CD14-positive monocyte (primary cell): ENCODE results near the gene MMAB. TPM values are rescaled to one million over a fixed set of nuclear protein-coding genes. Genes with fewer than 3 reads are reported as not detected.

Experiments used
- DNase-seq, 3 donors: peaks; one replicate each; pipeline ENCODE4 v3.0.0-alpha.2; 2011 to 2022
- H2AFZ ChIP-seq: 2 replicates; pipeline ENCODE4 v1.6.0; 2012; ENCODE audit warnings: mild to moderate bottlenecking, low read depth, low read length, inconsistent platforms; ENCODE audit not compliant: insufficient read depth, poor library complexity, severe bottlenecking
- H3K27ac ChIP-seq, 2 donors: 1 replicate in 1 of 2; 2 replicates in 1 of 2; pipeline ENCODE4 v1.5.1; 2012 to 2013; ENCODE audit warnings: low read length in 2 of 2, control low read depth in 1 of 2, inconsistent platforms in 1 of 2, low read depth in 1 of 2, mild to moderate bottlenecking in 1 of 2
- H3K27me3 ChIP-seq, 2 donors: one replicate each; pipeline versions ENCODE4 v1.6.0 to v1.6.1; 2011 to 2013; ENCODE audit warnings: low read length in 2 of 2; ENCODE audit not compliant: control insufficient read depth in 2 of 2, insufficient read depth in 2 of 2
- H3K36me3 ChIP-seq, 2 donors: replicated peaks in 1 of 2; 1 replicate in 1 of 2; 2 replicates in 1 of 2; pipeline versions ENCODE4 v1.5.1 to v1.6.1; 2012 to 2013; ENCODE audit warnings: low read length in 2 of 2, control low read depth in 1 of 2, inconsistent platforms in 1 of 2, mild to moderate bottlenecking in 1 of 2; ENCODE audit not compliant: insufficient read depth in 2 of 2, control insufficient read depth in 1 of 2
- H3K4me1 ChIP-seq, 2 donors: 1 replicate in 1 of 2; 2 replicates in 1 of 2; pipeline versions ENCODE4 v1.5.1 to v1.6.1; 2012 to 2013; ENCODE audit warnings: low read length in 2 of 2, control low read depth in 1 of 2, inconsistent platforms in 1 of 2, mild to moderate bottlenecking in 1 of 2, moderate library complexity in 1 of 2; ENCODE audit not compliant: insufficient read depth in 2 of 2, control insufficient read depth in 1 of 2
- H3K4me2 ChIP-seq: replicated peaks from 2 replicates; pipeline ENCODE3; 2012; ENCODE audit warnings: low read length, moderate library complexity, mild to moderate bottlenecking; ENCODE audit not compliant: poor library complexity, severe bottlenecking; ENCODE audit errors: extremely low read depth
- H3K4me3 ChIP-seq, 3 experiments: fragments of 200-600 bp in 1 of 3; sonication (generic) in 1 of 3; replicated peaks in 1 of 3; 1 replicate in 2 of 3; 2 replicates in 1 of 3; pipeline ENCODE4 v1.5.1; 2011 to 2013; ENCODE audit warnings: low read length in 3 of 3, mild to moderate bottlenecking in 3 of 3, control low read depth in 2 of 3, low read depth in 2 of 3, inconsistent platforms in 1 of 3, moderate library complexity in 1 of 3
- H3K79me2 ChIP-seq: 2 replicates; pipeline ENCODE4 v1.6.0; 2012; ENCODE audit warnings: mild to moderate bottlenecking, control low read depth, inconsistent platforms, low read length, moderate library complexity; ENCODE audit not compliant: insufficient read depth
- H3K9ac ChIP-seq: 2 replicates; pipeline ENCODE4 v1.6.0; 2017; ENCODE audit warnings: low read length, mild to moderate bottlenecking; ENCODE audit not compliant: insufficient read depth, poor library complexity, severe bottlenecking
- H3K9me3 ChIP-seq, 2 donors: replicated peaks in 1 of 2; 1 replicate in 1 of 2; 2 replicates in 1 of 2; pipeline versions ENCODE4 v1.5.1 to v1.6.1; 2012 to 2013; ENCODE audit warnings: low read length in 2 of 2, control low read depth in 1 of 2; ENCODE audit not compliant: control insufficient read depth in 1 of 2, insufficient read depth in 1 of 2
- H4K20me1 ChIP-seq: 2 replicates; pipeline ENCODE4 v1.6.0; 2012; ENCODE audit warnings: mild to moderate bottlenecking, low read length, control low read depth, moderate library complexity; ENCODE audit not compliant: insufficient read depth
- H3K27ac Mint-ChIP-seq, 7 donors: one replicate each; pipeline ENCODE4 v1.8.0; 2020; ENCODE audit warnings: mild to moderate bottlenecking in 7 of 7, mixed read lengths in 7 of 7, moderate library complexity in 6 of 7, inconsistent platforms in 2 of 7
- H3K27me3 Mint-ChIP-seq, 3 donors: one replicate each; pipeline ENCODE4 v1.8.0; 2021 to 2022; ENCODE audit warnings: low read depth in 3 of 3, mild to moderate bottlenecking in 3 of 3, mixed read lengths in 3 of 3, moderate library complexity in 3 of 3, inconsistent platforms in 1 of 3
- H3K36me3 Mint-ChIP-seq, 2 donors: one replicate each; pipeline ENCODE4 v1.8.0; 2020; ENCODE audit warnings: mixed read lengths in 2 of 2, inconsistent platforms in 1 of 2, mild to moderate bottlenecking in 1 of 2
- H3K4me1 Mint-ChIP-seq: one replicate; pipeline ENCODE4 v1.8.0; 2020; ENCODE audit warnings: mild to moderate bottlenecking, mixed read lengths
- H3K4me3 Mint-ChIP-seq, 2 donors: one replicate each; pipeline ENCODE4 v1.8.0; 2020; ENCODE audit warnings: mild to moderate bottlenecking in 2 of 2, mixed read lengths in 2 of 2, moderate library complexity in 1 of 2
- H3K9me3 Mint-ChIP-seq, 7 donors: one replicate each; pipeline ENCODE4 v1.8.0; 2020 to 2022; ENCODE audit warnings: mixed read lengths in 7 of 7, mild to moderate bottlenecking in 6 of 7, moderate library complexity in 6 of 7, inconsistent platforms in 2 of 7
- WGBS: methylation state at CpG from one replicate; pipeline ENCODE4 v1.1.5; 2013; ENCODE audit warnings: missing lambda C conversion rate; ENCODE audit not compliant: insufficient coverage; 5-methylcytosine and 5-hydroxymethylcytosine counted together
- intact Hi-C, 2 donors: fragments of 100-400 bp; cut with micrococcal nuclease; formaldehyde crosslinking; loops; one replicate each; pipeline versions ENCODE4 v1.15.0 to v1.15.1; 2023
- polyA plus RNA-seq, 3 donors: library from polyadenylated mRNA; depleted of rRNA in 1 of 3; unstranded in 2 of 3; stranded (reverse) in 1 of 3; fragments of 300-500 nt in 2 of 3; fragments of >200 nt in 1 of 3; fragmentation: Illumina TruSeq in 2 of 3; gene quantifications; 1 replicate in 2 of 3; 2 replicates in 1 of 3; pipeline ENCODE4 v1.2.3, GENCODE V29; 2012 to 2021
- TF ChIP-seq, protein P1 (sequence below): fragments of 200-600 bp; IDR thresholded peaks from one replicate; pipeline ENCODE4 v1.8.0; 2022; ENCODE audit warnings: antibody characterized with exemption, mild to moderate bottlenecking

MMAB gene
- polyA plus RNA-seq, 3 donors, result 5.0 to 15.6 (median 12.4) TPM

DNA sequence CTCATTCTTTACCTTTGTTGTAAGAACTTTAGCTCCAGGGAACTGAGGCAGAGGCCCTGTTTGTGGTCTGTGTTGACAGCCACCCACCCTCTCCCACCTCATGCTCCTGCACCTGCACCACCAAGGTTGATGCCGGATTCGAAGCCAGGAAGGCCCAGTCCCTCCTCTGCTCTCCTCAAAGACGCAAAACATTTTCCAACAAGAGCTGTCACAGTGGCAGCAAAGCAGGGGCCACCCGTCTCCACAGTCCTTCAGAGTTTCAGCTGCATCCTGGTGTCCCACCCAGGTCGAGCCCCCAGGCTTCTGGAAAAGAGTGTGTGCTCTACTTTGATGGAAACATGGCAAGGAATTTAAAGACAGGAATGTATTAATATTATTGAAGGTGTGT, 37.4 kb downstream of the MMAB start:
- Histone ChIP-seq H3K4me1 (no peaks in the 10 kb centered on the region), H4K20me1 (no peaks in the 10 kb centered on the region), H3K36me3 (peaks cover 26 to 56% of the 10 kb centered on the region in 2 donors), H3K27me3 (no peaks in the 10 kb centered on the region), H3K79me2 (no peaks in the 10 kb centered on the region), H3K9me3 (no peaks in the 10 kb centered on the region), H3K4me3 (no peak overlapping the region), H2AFZ (no peak overlapping the region), H3K4me2 (no peak overlapping the region), H3K9ac (no peak overlapping the region), H3K27ac (no peak overlapping the region)
- no peak overlapping the region for H3K27ac Mint-ChIP-seq
- intact Hi-C loops, result no loop called here
- no peaks in the 10 kb centered on the region for H3K4me1 Mint-ChIP-seq
- TF ChIP-seq, protein P1, sequence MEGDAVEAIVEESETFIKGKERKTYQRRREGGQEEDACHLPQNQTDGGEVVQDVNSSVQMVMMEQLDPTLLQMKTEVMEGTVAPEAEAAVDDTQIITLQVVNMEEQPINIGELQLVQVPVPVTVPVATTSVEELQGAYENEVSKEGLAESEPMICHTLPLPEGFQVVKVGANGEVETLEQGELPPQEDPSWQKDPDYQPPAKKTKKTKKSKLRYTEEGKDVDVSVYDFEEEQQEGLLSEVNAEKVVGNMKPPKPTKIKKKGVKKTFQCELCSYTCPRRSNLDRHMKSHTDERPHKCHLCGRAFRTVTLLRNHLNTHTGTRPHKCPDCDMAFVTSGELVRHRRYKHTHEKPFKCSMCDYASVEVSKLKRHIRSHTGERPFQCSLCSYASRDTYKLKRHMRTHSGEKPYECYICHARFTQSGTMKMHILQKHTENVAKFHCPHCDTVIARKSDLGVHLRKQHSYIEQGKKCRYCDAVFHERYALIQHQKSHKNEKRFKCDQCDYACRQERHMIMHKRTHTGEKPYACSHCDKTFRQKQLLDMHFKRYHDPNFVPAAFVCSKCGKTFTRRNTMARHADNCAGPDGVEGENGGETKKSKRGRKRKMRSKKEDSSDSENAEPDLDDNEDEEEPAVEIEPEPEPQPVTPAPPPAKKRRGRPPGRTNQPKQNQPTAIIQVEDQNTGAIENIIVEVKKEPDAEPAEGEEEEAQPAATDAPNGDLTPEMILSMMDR, result no peak
- H3K27me3 Mint-ChIP-seq, result peaks cover 0 to 5% (median 3%) of the 10 kb centered on the region in 3 donors
- no peaks in the 10 kb centered on the region for H3K9me3 Mint-ChIP-seq
- WGBS, result 86% methylated on average over 5 of the region's 5 CpGs
- DNase-seq, result no peak
- H3K4me3 Mint-ChIP-seq, result no peak overlapping the region
- peaks cover 39 to 46% of the 10 kb centered on the region in 2 donors for H3K36me3 Mint-ChIP-seq

DNA sequence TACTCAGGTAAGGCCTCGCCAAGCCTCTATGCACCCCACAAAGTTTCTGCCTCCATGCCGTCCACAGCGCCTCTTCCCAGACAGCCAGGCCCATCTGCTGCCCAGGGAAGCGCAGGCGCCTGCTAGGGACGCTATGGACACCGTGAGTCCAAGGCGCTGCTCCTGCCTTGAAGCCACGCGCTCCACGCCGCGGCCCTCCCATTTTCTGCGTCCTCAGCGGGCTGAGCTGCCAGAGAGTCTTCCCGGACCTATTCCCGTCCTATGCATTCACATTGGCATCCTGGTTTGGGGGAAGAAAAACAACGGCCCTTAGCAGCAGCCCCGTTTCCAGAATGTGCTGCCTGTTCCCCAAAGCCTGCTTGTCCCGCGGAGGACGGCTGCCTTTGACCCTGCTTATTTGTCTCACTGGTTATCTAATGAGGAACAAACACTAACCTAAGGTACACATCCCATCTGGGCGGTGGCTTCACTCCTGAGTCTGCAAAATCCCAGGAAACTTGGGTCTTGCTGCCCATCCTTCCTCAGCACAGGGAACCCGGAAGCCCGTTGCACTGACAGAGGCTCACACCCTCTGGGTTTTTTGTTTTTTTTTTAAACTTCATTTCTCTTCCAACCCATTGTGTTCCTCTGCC, 38.0 kb downstream of the MMAB start:
- Histone ChIP-seq H4K20me1 (no peaks in the 10 kb centered on the region), H3K9me3 (no peaks in the 10 kb centered on the region), H2AFZ (no peak overlapping the region), H3K4me3 (no peak overlapping the region), H3K4me2 (no peak overlapping the region), H3K4me1 (no peaks in the 10 kb centered on the region), H3K79me2 (no peaks in the 10 kb centered on the region), H3K36me3 (peaks cover 30 to 61% of the 10 kb centered on the region in 2 donors), H3K9ac (no peak overlapping the region), H3K27ac (no peak overlapping the region), H3K27me3 (no peaks in the 10 kb centered on the region)
- no peak for DNase-seq
- TF ChIP-seq, protein P1, result no peak
- peak overlapping the region in 1 of 2 donors; percentile 20 for H3K4me3 Mint-ChIP-seq
- intact Hi-C loops, result no loop called here
- H3K4me1 Mint-ChIP-seq, result no peaks in the 10 kb centered on the region
- H3K9me3 Mint-ChIP-seq, result no peaks in the 10 kb centered on the region
- H3K27me3 Mint-ChIP-seq, result peaks cover 0 to 5% (median 3%) of the 10 kb centered on the region in 3 donors
- WGBS, result 97% methylated on average over 23 of the region's 25 CpGs
- H3K36me3 Mint-ChIP-seq, result peaks cover 43 to 51% of the 10 kb centered on the region in 2 donors
- peak overlapping the region in 1 of 7 donors; percentile 54 for H3K27ac Mint-ChIP-seq
